Activated gamma-delta T cell treated with Interleukin-2 at 50 U/mL for 16 hours (primary cell): ENCODE results near the gene RBBP8NL.

Source experiments
- DNase-seq: peaks from one replicate; pipeline ENCODE4 v3.0.0-alpha.2; 2020

RBBP8NL gene

GRCh38 chr20:62461834-62462233, 34.5 kb upstream of the RBBP8NL start:
- no peak for DNase-seq

DNA sequence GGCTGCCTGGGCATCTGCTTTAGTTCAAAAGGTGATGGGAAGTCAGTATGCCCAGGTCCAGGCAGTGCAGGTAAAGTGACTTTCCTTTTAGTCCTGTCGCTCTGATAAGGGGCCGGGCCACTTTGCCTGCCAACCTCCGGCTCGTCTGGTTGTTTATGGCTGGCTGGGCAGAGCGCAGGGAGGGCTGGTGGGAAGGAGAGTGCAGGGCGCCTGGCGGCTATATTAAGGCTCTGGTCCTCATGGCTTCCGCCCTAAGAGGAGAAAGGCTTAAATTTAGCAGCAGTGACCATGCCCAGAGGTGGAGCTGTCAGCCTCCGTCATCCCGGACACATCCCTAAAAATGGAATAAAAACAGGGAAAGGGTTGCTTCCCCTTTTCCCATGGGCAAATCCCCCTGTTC, 33.8 kb upstream of the RBBP8NL start:
- no peak for DNase-seq

DNA sequence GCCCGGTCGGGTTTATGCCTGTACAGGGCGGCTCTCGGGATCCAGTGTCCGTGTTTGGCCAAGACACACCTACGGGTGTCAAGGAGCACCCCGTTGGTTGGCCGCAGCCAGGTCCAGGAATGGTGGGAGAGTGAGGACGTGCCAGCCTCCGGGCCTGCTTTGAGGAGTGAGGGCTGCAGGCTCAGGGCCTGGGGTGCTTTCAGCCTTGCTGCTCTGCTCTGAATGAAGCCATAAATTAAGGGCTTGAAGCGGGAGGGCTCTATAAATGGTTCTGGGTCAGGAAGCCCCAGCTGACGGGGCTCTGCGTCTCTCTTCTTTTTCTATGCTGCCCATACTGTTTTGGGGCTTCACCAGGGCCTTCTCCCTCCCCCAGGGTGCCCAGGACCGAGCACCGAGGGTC, 33.3 kb upstream of the RBBP8NL start:
- DNase-seq: no peak

GRCh38 chr20:62459488-62459887, 32.1 kb upstream of the RBBP8NL start:
- no peak for DNase-seq

- no peak for DNase-seq
These were observed 31.2 kb upstream of the RBBP8NL start for GRCh38 chr20:62458275-62459251.

GRCh38 chr20:62457831-62458230, 30.5 kb upstream of the RBBP8NL start:
- DNase-seq: no peak

- DNase-seq: no peak
These were observed 29.8 kb upstream of the RBBP8NL start for GRCh38 chr20:62457098-62457497.

GRCh38 chr20:62455929-62456328, 28.6 kb upstream of the RBBP8NL start:
- DNase-seq: no peak

- no peak for DNase-seq
These were observed 27.7 kb upstream of the RBBP8NL start for GRCh38 chr20:62454904-62455636.

- DNase-seq: no peak
These were observed 26.0 kb upstream of the RBBP8NL start for GRCh38 chr20:62453186-62453808.

GRCh38 chr20:62452475-62453095, 25.2 kb upstream of the RBBP8NL start:
- DNase-seq: no peak

- no peak for DNase-seq
These were observed 24.6 kb upstream of the RBBP8NL start for GRCh38 chr20:62451970-62452369.

GRCh38 chr20:62451156-62451767, 23.9 kb upstream of the RBBP8NL start:
- no peak for DNase-seq

DNA sequence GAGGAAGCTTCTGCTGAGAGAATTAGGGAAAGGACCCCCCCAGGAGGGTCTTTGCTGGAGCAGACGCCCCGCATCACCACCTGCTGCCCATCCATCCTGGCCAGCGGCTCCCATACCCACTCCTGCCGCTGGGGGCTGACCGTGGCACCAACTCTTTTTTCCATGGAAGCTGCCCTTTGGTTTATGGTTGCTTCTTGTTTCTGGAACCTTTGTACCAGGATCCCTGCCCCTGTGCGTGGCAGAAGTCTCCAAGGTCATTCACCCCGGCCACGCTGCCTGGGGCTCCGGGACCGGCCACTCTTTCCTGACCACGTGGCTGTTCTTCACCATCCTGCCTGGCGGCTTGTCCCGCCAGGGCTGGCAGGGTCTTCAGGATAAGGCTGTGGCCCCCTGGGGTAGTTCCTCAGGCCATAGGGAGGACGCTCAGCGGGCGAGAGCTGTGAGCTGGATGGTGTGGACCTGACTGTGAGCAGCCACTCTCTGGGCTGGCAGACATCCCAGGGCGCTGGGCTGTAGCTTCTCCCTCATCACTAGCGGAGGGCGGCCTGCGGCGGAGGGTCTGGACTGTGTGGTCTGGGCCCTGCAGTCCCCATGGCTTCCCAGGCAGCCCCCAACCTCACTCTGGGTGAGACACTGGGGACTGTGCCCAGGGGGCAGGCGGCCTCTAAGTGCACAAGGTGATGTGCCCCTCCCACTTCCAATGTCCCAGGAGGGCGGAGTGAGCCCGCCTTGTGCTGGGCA, 22.8 kb upstream of the RBBP8NL start:
- DNase-seq: no peak

DNA sequence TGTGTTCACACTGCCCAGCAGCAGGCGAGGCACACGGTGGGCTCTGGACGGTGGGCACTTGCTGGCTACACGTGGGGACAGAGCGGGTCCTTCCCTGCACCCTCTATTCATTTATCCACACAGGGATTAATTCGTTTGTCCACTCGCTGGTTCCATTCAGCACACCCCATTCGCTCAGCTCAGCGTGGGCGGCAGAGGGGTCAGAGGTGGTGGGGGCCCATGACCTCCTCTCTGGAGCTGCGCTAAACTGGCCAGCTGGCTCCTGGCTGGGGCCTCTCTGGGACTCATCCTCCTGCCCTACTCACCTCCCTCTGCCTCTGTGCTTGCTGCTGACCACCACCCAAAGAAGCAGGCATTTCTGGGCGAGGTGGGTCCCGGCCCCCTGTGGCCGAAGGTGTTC, 21.4 kb upstream of the RBBP8NL start:
- DNase-seq: no peak

- DNase-seq: no peak
These were observed 20.7 kb upstream of the RBBP8NL start for GRCh38 chr20:62448038-62448437.

DNA sequence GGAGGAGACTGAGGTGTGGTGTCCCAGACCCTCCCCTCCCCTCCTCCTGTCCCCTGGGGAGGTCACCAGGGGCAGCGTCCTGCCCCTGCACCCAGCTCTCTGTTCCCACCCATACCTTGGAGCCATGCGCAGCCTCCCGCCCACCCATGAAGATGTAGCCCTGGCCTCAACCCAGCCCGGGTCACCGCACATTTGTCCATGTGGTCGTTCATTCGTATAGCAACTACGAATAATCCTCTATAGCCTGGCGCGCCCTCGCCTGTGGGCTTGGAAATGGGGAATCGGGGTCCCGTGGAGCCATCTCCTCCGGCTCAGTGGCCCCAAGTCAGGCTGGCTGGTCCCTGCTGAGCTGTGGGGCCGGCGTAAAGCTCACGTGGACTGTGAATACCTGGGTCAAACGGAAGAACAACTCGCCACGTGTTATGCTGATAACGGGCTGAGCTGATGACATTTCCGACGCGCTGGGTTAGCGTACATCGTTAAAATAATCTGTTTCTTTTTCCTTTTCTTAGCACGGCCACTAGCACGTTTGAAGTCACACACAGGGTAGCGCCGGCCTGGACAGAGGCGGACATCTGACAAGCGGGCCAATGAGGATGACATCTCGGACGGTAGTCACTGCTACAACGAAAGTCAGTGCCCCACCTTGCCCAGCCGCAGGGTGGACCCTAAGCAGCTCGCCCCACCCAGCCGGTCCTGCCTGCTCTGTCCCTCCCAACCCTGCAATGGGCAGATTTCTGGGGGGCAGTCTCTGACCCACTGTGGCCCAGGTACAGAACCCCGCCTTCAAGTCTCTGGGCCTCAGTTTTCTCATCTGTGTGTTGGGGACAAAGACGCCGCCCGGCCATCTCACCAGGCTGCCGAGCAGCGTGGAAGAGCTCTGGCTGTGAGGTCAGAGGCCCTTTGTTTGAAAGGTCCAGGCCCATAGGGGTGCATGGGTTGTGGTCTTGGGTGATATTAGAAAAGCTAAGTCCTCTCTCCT, 19.8 kb upstream of the RBBP8NL start:
- no peak for DNase-seq

GRCh38 chr20:62446481-62446880, 19.1 kb upstream of the RBBP8NL start:
- no peak for DNase-seq

DNA sequence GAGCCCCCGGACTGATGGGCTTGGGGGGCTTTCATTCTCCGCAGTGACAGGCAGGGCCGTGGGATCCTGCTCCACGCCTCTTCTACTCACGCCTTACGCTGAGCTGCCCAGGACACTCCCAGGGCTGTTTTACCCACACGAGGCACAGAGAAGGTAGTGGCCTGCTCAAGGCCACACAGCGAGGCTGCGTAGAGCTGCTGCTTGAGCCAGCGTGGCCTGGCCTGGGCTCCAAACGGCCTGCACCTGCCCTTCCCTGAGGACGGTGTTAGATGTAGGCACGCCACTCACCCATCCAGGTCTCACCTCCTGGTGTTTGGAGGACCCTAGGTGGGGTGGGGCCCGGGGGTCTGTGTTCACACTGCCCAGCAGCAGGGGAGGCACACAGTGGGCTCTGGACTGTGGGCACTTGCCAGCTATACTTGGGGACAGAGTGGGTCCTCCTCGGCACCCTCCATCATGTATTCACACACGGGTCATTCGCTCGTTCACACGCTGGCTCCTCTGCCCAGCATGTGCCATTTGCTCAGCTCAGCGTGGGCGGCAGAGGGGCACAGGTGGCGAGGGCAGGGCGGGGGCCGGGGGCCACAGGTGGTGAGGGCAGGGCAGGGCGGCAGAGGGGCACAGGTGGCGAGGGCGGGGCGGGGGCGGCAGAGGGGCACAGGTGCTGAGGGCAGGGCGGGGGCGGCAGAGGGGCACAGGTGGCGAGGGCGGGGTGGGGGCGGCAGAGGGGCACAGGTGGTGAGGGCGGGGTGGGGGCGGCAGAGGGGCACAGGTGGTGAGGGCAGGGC, 18.4 kb upstream of the RBBP8NL start:
- no peak for DNase-seq

- no peak for DNase-seq
These were observed 16.9 kb upstream of the RBBP8NL start for GRCh38 chr20:62444286-62444685.
